ENCODE measurements around the gene OTX2. TPM values are rescaled to one million over a fixed set of nuclear protein-coding genes. Genes with fewer than 3 reads are reported as not detected.

OTX2 gene
- total RNA-seq, 1 donor from 2014 or later = not detected

GRCh38 chr14:56826214-56826613 is 15.9 kb upstream of the OTX2 start:
- Histone ChIP-seq H3K27me3 (ENCODE audit: control insufficient read depth, insufficient read depth, low read length) (peaks cover under 1% of the 10 kb centered on the region), H3K4me3 (ENCODE audit: low read depth, low read length) (no peak overlapping the region), H3K36me3 (ENCODE audit: control insufficient read depth, insufficient read depth, low read length) (no peaks in the 10 kb centered on the region)
- DNase-seq (ENCODE audit: low read depth) (no peak), FAIRE-seq (no peak)
- no peak for TF ChIP-seq CTCF (IDR thresholded peaks at IDR 0.05; ENCODE audit: insufficient read depth, low read length, severe bottlenecking)

- DNase-seq (ENCODE audit: low read depth) = no peak
- TF ChIP-seq CTCF (IDR thresholded peaks at IDR 0.05; ENCODE audit: insufficient read depth, low read length, severe bottlenecking) = no peak
- Histone ChIP-seq H3K27me3 (ENCODE audit: control insufficient read depth, insufficient read depth, low read length) (peaks cover 13% of the 10 kb centered on the region), H3K36me3 (ENCODE audit: control insufficient read depth, insufficient read depth, low read length) (no peaks in the 10 kb centered on the region), H3K4me3 (ENCODE audit: low read depth, low read length) (no peak overlapping the region)
- FAIRE-seq = no peak
These were observed 11.7 kb upstream of the OTX2 start for GRCh38 chr14:56821805-56822610.

GRCh38 chr14:56821177-56821576 is 10.9 kb upstream of the OTX2 start:
- Histone ChIP-seq H3K36me3 (ENCODE audit: control insufficient read depth, insufficient read depth, low read length) (no peaks in the 10 kb centered on the region), H3K4me3 (ENCODE audit: low read depth, low read length) (no peak overlapping the region), H3K27me3 (ENCODE audit: control insufficient read depth, insufficient read depth, low read length) (peaks cover 16% of the 10 kb centered on the region)
- no peak for FAIRE-seq
- TF ChIP-seq CTCF (IDR thresholded peaks at IDR 0.05; ENCODE audit: insufficient read depth, low read length, severe bottlenecking) = no peak
- DNase-seq (ENCODE audit: low read depth) = no peak

GRCh38 chr14:56817396-56817921 is 7.2 kb upstream of the OTX2 start:
- peaks cover 28% of the 10 kb centered on the region for H3K27me3 ChIP-seq (ENCODE audit: control insufficient read depth, insufficient read depth, low read length)
- no peak overlapping the region for H3K4me3 ChIP-seq (ENCODE audit: low read depth, low read length)
- FAIRE-seq (no peak), DNase-seq (ENCODE audit: low read depth) (no peak)
- TF ChIP-seq CTCF (IDR thresholded peaks at IDR 0.05; ENCODE audit: insufficient read depth, low read length, severe bottlenecking) = no peak
- H3K36me3 ChIP-seq (ENCODE audit: control insufficient read depth, insufficient read depth, low read length) = no peaks in the 10 kb centered on the region

- H3K4me3 ChIP-seq (ENCODE audit: low read depth, low read length) = no peak overlapping the region
- FAIRE-seq (no peak), DNase-seq (ENCODE audit: low read depth) (no peak)
- peaks cover 33% of the 10 kb centered on the region for H3K27me3 ChIP-seq (ENCODE audit: control insufficient read depth, insufficient read depth, low read length)
- no peaks in the 10 kb centered on the region for H3K36me3 ChIP-seq (ENCODE audit: control insufficient read depth, insufficient read depth, low read length)
- no peak for TF ChIP-seq CTCF (IDR thresholded peaks at IDR 0.05; ENCODE audit: insufficient read depth, low read length, severe bottlenecking)
These were observed 6.5 kb upstream of the OTX2 start for GRCh38 chr14:56816574-56817391.

Data from bronchial epithelial cell (primary cell).